NT2/D1 (cell line): ENCODE data around the gene ANKDD1B.

ENCODE experiments used
- DNase-seq: peaks from one replicate; pipeline ENCODE4 v3.0.0-alpha.2; 2011; ENCODE audit warnings: low read depth, low spot score
- H3K27me3 ChIP-seq: 2 replicates; pipeline ENCODE4 v1.6.0; 2011; ENCODE audit warnings: mild to moderate bottlenecking; ENCODE audit not compliant: insufficient read length, insufficient read depth
- H3K36me3 ChIP-seq: 2 replicates; pipeline ENCODE4 v1.6.1; 2011; ENCODE audit warnings: mild to moderate bottlenecking, low read length, mixed read lengths; ENCODE audit not compliant: insufficient read depth, insufficient read length
- H3K4me1 ChIP-seq: 2 replicates; pipeline ENCODE4 v1.5.1; 2011; ENCODE audit not compliant: insufficient read depth, insufficient read length
- H3K4me3 ChIP-seq: 2 replicates; pipeline ENCODE4 v1.5.1; 2011; ENCODE audit warnings: low read depth; ENCODE audit not compliant: insufficient read length
- H3K9ac ChIP-seq: 2 replicates; pipeline ENCODE4 v1.6.0; 2011; ENCODE audit warnings: low read depth; ENCODE audit not compliant: insufficient read length
- H3K9me3 ChIP-seq: 2 replicates; pipeline ENCODE4 v1.5.1; 2011; ENCODE audit warnings: mild to moderate bottlenecking, low read length; ENCODE audit not compliant: insufficient read depth
- SUZ12 ChIP-seq: IDR thresholded peaks from 2 replicates; pipeline ENCODE4 v1.6.1; 2011; ENCODE audit not compliant: insufficient read length, insufficient read depth; ENCODE audit errors: extremely low read depth
- YY1 ChIP-seq: IDR thresholded peaks from 2 replicates; pipeline ENCODE4 v1.6.1; 2011; ENCODE audit not compliant: insufficient read length, insufficient read depth
- ZNF274 ChIP-seq: IDR thresholded peaks from 2 replicates; pipeline ENCODE4 v1.6.1; 2011; ENCODE audit warnings: mild to moderate bottlenecking, low read depth, low read length

The ANKDD1B gene

DNA sequence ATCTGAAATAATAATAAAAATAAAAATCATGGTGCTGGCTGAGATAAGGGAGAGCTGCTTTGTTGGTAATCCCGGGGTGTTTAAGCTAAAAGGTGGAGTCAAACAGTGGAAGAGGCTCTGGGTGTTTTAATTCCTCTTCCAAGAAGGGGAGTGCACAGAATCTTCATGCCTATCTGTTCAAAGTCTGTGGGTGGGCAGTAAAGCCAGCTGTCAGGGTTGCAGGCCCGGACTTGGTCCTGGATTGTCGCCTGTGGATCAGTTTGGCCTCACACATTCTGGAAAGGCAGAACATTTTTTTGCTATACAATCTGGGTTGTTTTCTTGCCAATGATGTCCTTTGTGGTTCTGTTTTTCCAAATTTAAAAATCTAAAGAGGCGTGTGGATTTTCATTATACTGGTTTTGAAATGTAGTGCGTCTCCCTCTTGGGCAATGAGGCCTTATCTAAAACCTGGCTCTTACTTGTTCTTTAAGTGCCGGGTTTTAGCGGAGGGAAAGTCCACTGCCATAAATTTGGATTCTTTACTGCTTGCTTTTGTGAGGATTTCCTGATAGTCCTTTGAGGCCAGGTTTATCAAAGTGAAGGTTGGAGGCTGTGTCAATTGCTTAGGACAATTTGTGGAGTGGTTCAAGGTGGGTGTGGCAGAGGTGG is 5.8 kb downstream of the ANKDD1B start:
- TF ChIP-seq YY1 (no peak), ZNF274 (no peak), SUZ12 (no peak)
- Histone ChIP-seq H3K4me3 (no peak overlapping the region), H3K9ac (no peak overlapping the region), H3K36me3 (no peaks in the 10 kb centered on the region), H3K27me3 (no peaks in the 10 kb centered on the region), H3K9me3 (no peaks in the 10 kb centered on the region), H3K4me1 (no peaks in the 10 kb centered on the region)
- no peak for DNase-seq

DNA sequence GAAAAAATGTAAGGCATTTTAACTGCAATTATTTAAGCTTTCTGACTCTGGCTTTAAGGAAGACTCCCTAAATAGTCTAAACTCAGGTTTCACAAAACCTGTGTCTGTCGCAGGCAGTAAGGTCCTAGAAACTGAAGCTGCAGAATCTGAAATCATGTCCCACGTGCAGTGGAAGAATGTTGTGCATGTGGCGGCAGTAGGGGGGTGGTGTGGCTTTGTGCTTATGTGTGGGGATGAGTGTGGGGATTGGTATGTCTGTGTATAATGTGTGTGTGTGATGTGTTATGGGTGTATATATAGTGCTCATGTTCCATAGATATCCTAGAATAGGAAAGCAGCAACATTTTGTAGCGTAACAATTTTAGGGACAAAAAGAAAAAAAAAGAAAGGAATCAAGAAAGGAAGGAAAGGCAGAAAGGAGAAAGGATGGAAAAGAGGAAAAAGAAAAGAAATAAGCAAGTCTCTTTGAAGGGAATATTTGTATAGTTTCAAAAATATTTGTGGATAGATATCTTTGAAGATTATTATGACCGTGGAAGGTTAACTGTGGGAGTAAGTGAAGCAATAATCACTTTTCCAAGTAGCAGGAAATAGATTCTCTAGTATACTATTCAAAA is 6.6 kb downstream of the ANKDD1B start:
- Histone ChIP-seq H3K9ac (no peak overlapping the region), H3K9me3 (no peaks in the 10 kb centered on the region), H3K27me3 (no peaks in the 10 kb centered on the region), H3K4me3 (no peak overlapping the region), H3K4me1 (no peaks in the 10 kb centered on the region), H3K36me3 (no peaks in the 10 kb centered on the region)
- no peak for TF ChIP-seq SUZ12
- no peak for TF ChIP-seq YY1
- TF ChIP-seq ZNF274: no peak
- no peak for DNase-seq

DNA sequence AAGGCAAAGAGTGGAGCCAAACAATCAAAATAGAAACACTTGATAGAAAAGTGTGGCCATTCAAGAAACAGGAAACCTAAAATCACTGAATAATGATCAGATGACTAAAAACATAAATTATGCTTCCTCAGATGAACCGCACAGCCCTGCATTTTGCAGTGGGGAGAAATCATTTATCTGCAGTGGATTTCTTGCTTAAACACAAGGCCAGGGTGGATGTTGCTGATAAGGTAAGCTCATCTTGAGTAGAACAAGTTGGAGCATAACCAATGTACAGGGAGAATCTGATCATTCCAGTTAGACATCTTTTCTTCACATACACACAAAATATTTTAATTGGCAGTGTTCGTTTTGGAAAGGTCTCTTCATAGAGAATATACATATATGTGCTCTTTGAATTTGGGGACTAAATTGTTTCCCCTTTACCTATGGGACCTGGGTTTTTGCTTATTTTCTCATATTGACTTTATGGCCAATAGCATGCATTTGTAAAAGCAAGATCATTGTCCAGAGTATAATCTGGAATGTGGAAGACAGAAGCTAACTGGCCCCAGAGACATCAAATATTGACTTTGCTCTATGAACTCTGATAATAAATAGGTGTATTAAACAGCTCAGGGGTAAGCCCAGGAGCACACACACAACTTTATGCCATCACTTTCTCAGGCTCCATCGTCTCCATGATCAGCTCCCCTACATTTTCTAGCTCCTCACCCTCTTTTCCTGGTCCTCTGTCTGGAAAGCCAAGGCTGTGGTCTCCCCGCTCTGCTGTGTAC is 9.1 kb downstream of the ANKDD1B start:
- Histone ChIP-seq H3K9me3 (no peaks in the 10 kb centered on the region), H3K4me1 (no peaks in the 10 kb centered on the region), H3K4me3 (no peak overlapping the region), H3K9ac (no peak overlapping the region), H3K27me3 (no peaks in the 10 kb centered on the region), H3K36me3 (no peaks in the 10 kb centered on the region)
- DNase-seq: no peak
- TF ChIP-seq YY1 (no peak), SUZ12 (no peak), ZNF274 (no peak)

DNA sequence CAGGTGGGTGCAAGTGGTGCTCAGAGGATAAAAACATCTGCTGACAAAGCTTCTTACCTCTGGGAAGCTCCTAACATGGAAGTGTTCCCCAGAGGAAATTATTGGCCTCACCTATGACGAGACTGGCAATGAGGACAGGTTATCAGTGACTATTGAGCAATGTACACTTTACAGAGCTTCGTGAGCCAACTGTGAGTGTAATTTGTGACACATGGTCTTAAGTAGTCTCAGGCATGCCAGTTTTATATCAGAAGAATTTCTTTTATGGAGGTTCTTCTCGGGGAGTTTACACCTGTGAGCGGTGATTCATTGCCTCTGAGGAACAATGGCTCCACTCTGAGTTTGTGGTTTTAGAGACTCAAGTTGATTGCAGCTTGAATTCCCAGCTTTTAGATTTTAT is 11.3 kb downstream of the ANKDD1B start:
- Histone ChIP-seq H3K9me3 (no peaks in the 10 kb centered on the region), H3K27me3 (no peaks in the 10 kb centered on the region), H3K9ac (no peak overlapping the region), H3K4me1 (no peaks in the 10 kb centered on the region), H3K4me3 (no peak overlapping the region), H3K36me3 (no peaks in the 10 kb centered on the region)
- no peak for DNase-seq
- TF ChIP-seq YY1 (no peak), ZNF274 (no peak), SUZ12 (no peak)

DNA sequence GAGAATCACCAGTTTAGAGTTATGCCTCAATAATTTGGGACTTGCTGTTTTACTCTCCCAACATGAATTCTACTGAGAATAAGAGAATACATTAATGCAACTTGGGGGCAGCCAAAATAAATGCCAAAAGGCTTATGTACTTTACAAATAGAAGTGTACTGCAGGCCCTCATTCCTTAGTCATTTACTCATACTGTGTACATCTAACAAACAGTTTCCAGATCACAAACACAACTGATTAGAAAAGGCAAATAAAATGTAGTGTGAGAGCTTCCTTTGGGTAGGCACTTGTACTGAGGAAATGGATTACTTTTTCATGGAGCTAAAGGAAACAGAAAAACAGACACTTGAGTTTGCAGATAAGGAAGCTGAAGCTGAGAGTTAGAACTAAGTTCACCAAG is 12.6 kb downstream of the ANKDD1B start:
- H3K9me3 ChIP-seq: no peaks in the 10 kb centered on the region
- no peak for TF ChIP-seq YY1
- no peak for TF ChIP-seq ZNF274
- no peak for TF ChIP-seq SUZ12
- H3K36me3 ChIP-seq: no peaks in the 10 kb centered on the region
- no peaks in the 10 kb centered on the region for H3K4me1 ChIP-seq
- no peak overlapping the region for H3K9ac ChIP-seq
- no peak for DNase-seq
- no peak overlapping the region for H3K4me3 ChIP-seq
- no peaks in the 10 kb centered on the region for H3K27me3 ChIP-seq

DNA sequence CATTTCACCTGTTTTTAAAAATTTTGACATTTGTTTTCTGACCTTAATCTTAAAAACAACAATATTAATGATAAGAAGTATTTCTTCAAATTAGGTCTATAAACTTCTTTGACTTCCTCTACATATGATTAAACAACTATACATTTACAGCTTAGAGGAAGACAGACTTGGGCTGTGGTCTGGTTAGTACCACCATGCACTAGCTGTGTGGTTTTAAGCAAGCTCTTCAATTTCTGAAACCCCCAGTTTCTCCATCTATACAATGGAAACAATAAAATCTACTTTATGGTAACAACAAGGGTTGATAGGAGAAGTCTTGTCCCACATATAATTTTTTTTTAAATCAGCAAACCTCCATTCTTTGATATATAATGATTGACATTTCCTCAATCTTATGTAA is 15.7 kb downstream of the ANKDD1B start:
- no peaks in the 10 kb centered on the region for H3K4me1 ChIP-seq
- no peaks in the 10 kb centered on the region for H3K36me3 ChIP-seq
- no peaks in the 10 kb centered on the region for H3K27me3 ChIP-seq
- H3K9me3 ChIP-seq: no peaks in the 10 kb centered on the region
- no peak overlapping the region for H3K9ac ChIP-seq
- no peak overlapping the region for H3K4me3 ChIP-seq
- TF ChIP-seq ZNF274: no peak
- no peak for TF ChIP-seq SUZ12
- TF ChIP-seq YY1: no peak
- no peak for DNase-seq

DNA sequence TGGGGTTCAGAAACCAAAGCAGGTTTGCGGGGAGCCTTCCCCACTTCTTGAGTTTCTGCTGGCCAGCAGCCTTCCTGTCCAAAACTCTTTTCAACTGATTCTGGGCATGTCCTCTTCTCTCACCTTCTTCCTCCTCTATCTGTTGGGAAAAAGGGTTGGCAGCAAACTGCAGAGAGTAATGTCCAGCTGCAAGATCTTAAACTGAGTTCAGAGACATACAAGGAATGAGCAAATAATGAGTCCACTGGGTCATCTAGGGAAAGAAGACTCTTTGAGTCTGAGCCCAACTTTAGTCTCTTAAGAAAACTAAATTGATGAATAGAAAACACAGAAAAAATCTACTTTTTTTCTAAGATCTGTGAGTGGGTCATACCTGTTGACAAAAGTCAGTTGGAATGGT is 16.5 kb downstream of the ANKDD1B start:
- Histone ChIP-seq H3K9ac (no peak overlapping the region), H3K9me3 (no peaks in the 10 kb centered on the region), H3K27me3 (no peaks in the 10 kb centered on the region), H3K36me3 (no peaks in the 10 kb centered on the region), H3K4me3 (no peak overlapping the region), H3K4me1 (no peaks in the 10 kb centered on the region)
- no peak for TF ChIP-seq YY1
- TF ChIP-seq SUZ12: no peak
- TF ChIP-seq ZNF274: no peak
- no peak for DNase-seq

DNA sequence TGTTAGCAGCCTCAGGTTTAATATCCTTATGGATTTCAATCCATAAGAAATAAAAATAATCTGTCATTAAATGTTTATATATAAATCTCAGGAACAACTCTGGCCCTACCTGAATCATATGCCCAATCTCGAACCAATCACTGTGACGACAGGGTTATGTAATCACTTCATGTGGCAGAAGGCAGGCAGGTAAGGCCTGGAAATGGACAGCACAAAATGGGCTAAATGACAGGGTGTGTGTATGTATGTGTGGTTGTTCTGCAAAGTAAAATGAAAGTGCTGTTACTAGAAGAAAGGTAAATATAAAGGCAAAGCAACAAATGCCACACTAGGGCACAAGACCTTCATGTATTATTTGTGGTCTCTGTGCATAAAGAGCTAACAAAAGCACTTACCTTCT is 19.6 kb downstream of the ANKDD1B start:
- no peak for DNase-seq

More for the DNA sequence above, 19.6 kb downstream of the ANKDD1B start:
- H3K9ac ChIP-seq: no peak overlapping the region
- TF ChIP-seq YY1 (no peak), ZNF274 (no peak), SUZ12 (no peak)
- H3K4me1 ChIP-seq: no peaks in the 10 kb centered on the region
- H3K9me3 ChIP-seq: no peaks in the 10 kb centered on the region
- no peaks in the 10 kb centered on the region for H3K27me3 ChIP-seq
- H3K4me3 ChIP-seq: no peak overlapping the region
- no peaks in the 10 kb centered on the region for H3K36me3 ChIP-seq
